HepG2 (cell line): ENCODE data around the gene TFDP1. TPM values are rescaled to one million over a fixed set of nuclear protein-coding genes. Genes with fewer than 3 reads are reported as not detected.

Source experiments
- ATAC-seq: fragments of 200-7000 bp; cut with Tn5 transposase; 3 replicates; pipeline ENCODE4 v1.9.1; 2020; ENCODE audit warnings: mild to moderate bottlenecking, moderate library complexity
- BruUV-seq: library from RNA; stranded (reverse); fragments of 400-500 nt; replicated peaks from 2 replicates; lab custom pipeline; 2021; lab: Mats Ljungman, UMichigan
- CTCF ChIA-PET: fragments of 300-600 bp; formaldehyde crosslinking; extraction: SDS; loops from one replicate; lab custom pipeline; 2021; ENCODE audit warnings: low total read pairs, inconsistent platforms, low intra/inter-chr PET ratio; lab: Yijun Ruan, JAX
- POLR2A ChIA-PET: fragments of 350-600 bp; sonication (Branson Sonifier 250); formaldehyde crosslinking; loops from one replicate; lab custom pipeline; 2020; ENCODE audit warnings: antibody characterized with exemption, inconsistent platforms; lab: Yijun Ruan, JAX
- DNase-seq: peaks from one replicate; pipeline ENCODE4 v3.0.0-alpha.2; 2015; ENCODE audit warnings: low spot score
- FAIRE-seq: peaks from 3 replicates; lab custom pipeline; 2011; peaks lifted over from hg19 to GRCh38; lab: Jason Lieb, UNC
- H2AFZ ChIP-seq: one replicate; pipeline ENCODE4 v1.6.1; 2011; ENCODE audit warnings: low read length, inconsistent platforms
- H3K27ac ChIP-seq: fragments of 300-600 bp; 3 replicates; pipeline ENCODE4 v1.8.0; 2011; ENCODE audit warnings: mixed run types, mild to moderate bottlenecking, mixed read lengths, low read length, inconsistent platforms; ENCODE audit not compliant: insufficient read depth; ENCODE audit errors: extremely low read length
- H3K27me3 ChIP-seq, 2 experiments: fragments of 200-600 bp in 1 of 2; 2 replicates in 1 of 2; 3 replicates in 1 of 2; pipeline versions ENCODE4 v1.6.0 to v1.8.0; 2011; ENCODE audit warnings: low read length in 2 of 2, mild to moderate bottlenecking in 2 of 2, moderate library complexity in 2 of 2, inconsistent platforms in 1 of 2; ENCODE audit not compliant: insufficient read depth in 2 of 2, control insufficient read depth in 1 of 2
- H3K36me3 ChIP-seq, 2 experiments: fragments of 200-600 bp in 1 of 2; replicated peaks in 1 of 2; 2 replicates in 1 of 2; 3 replicates in 1 of 2; pipeline versions ENCODE4 v1.5.1 to v1.8.0; 2011; ENCODE audit warnings: low read length in 2 of 2, inconsistent platforms in 1 of 2; ENCODE audit not compliant: insufficient read depth in 2 of 2, control insufficient read depth in 1 of 2
- H3K4me1 ChIP-seq: 2 replicates; pipeline ENCODE4 v1.5.1; 2012; ENCODE audit warnings: low read length, inconsistent platforms; ENCODE audit not compliant: insufficient read depth
- H3K4me2 ChIP-seq: 2 replicates; pipeline ENCODE4 v1.6.0; 2011; ENCODE audit warnings: low read depth, low read length, inconsistent platforms
- H3K4me3 ChIP-seq, 3 experiments: fragments of 200-600 bp in 1 of 3; sonication (generic), shearing (Covaris generic) in 1 of 3; replicated peaks in 1 of 3; 2 replicates each; pipeline ENCODE4 v1.5.1; 2011 to 2016; ENCODE audit warnings: low read length in 3 of 3, inconsistent platforms in 2 of 3, low read depth in 2 of 3, mild to moderate bottlenecking in 2 of 3, control low read depth in 1 of 3, mixed read lengths in 1 of 3; ENCODE audit not compliant: insufficient read depth in 1 of 3
- H3K79me2 ChIP-seq: one replicate; pipeline ENCODE4 v1.6.1; 2011; ENCODE audit warnings: low read length, inconsistent platforms; ENCODE audit not compliant: insufficient read depth
- H3K9ac ChIP-seq: 2 replicates; pipeline ENCODE4 v1.6.0; 2011; ENCODE audit warnings: mild to moderate bottlenecking, low read depth, low read length, inconsistent platforms; ENCODE audit not compliant: insufficient read depth
- H3K9me3 ChIP-seq: 2 replicates; pipeline ENCODE4 v1.5.1; 2012; ENCODE audit warnings: mild to moderate bottlenecking, low read length
- H4K20me1 ChIP-seq: 2 replicates; pipeline ENCODE4 v1.6.0; 2011; ENCODE audit warnings: inconsistent platforms, mild to moderate bottlenecking, low read length, moderate library complexity; ENCODE audit not compliant: insufficient read depth
- HMG20A ChIP-seq: IDR thresholded peaks from 2 replicates; pipeline ENCODE4 v1.6.1; 2016; ENCODE audit warnings: borderline replicate concordance
- KAT2B ChIP-seq: fragments of 150-350 bp; IDR thresholded peaks from 2 replicates; pipeline ENCODE4 v1.6.1; 2014; ENCODE audit warnings: low read depth, low read length, borderline replicate concordance
- RFXAP ChIP-seq: sonication (generic); formaldehyde crosslinking; IDR thresholded peaks from 2 replicates; pipeline ENCODE4 v1.4.0; 2020; ENCODE audit warnings: missing genetic modification reagents, borderline replicate concordance
- SP5 ChIP-seq: IDR thresholded peaks from 2 replicates; pipeline ENCODE4 v1.6.1; 2016; ENCODE audit warnings: low read depth, borderline replicate concordance
- TBL1XR1 ChIP-seq: fragments of 150-350 bp; IDR thresholded peaks from 2 replicates; pipeline ENCODE4 v1.6.1; 2014; ENCODE audit warnings: borderline replicate concordance, low read length; ENCODE audit not compliant: partially characterized antibody
- TBX2 ChIP-seq: sonication (generic); formaldehyde crosslinking; IDR thresholded peaks from 2 replicates; pipeline ENCODE4 v1.5.0; 2020; ENCODE audit warnings: missing genetic modification reagents, mild to moderate bottlenecking, borderline replicate concordance
- TBX3 ChIP-seq: fragments of 450-650 bp; IDR thresholded peaks from 2 replicates; pipeline ENCODE4 v1.6.1; 2017; ENCODE audit warnings: antibody characterized with exemption, mild to moderate bottlenecking, inconsistent platforms, borderline replicate concordance
- ZBTB7B ChIP-seq: sonication (generic); formaldehyde crosslinking; IDR thresholded peaks from 2 replicates; pipeline ENCODE4 v1.4.0; 2020; ENCODE audit warnings: missing genetic modification reagents
- ZNF256 ChIP-seq: sonication (generic); formaldehyde crosslinking; conservative IDR thresholded peaks from 2 replicates; pipeline ENCODE4 v1.4.0; 2020; ENCODE audit warnings: missing genetic modification reagents
- ZNF274 ChIP-seq: sonication (generic); formaldehyde crosslinking; IDR thresholded peaks from 2 replicates; pipeline ENCODE4 v1.5.1; 2020; ENCODE audit warnings: mild to moderate bottlenecking, missing genetic modification reagents
- ZNF3 ChIP-seq: IDR thresholded peaks from 2 replicates; pipeline ENCODE4 v1.7.0; 2017; ENCODE audit warnings: inconsistent platforms
- ZNF850 ChIP-seq: sonication (generic); formaldehyde crosslinking; conservative IDR thresholded peaks from 2 replicates; pipeline ENCODE4 v1.9.0; 2021; ENCODE audit warnings: mild to moderate bottlenecking, missing genetic modification reagents
- WGBS: methylation state at CpG from one replicate; pipeline ENCODE4 v1.1.6; 2017; ENCODE audit warnings: low lambda C conversion rate; 5-methylcytosine and 5-hydroxymethylcytosine counted together
- in situ Hi-C: cut with HindIII; loops from 2 replicates; pipeline ENCODE4 v1.10.0; 2017; ENCODE audit warnings: low pct_unique_long_range_greater_than_20kb; ENCODE audit not compliant: extremely low pct_ligation_motif_present
- intact Hi-C: fragments of 100-400 bp; cut with micrococcal nuclease; formaldehyde crosslinking; loops from one replicate; pipeline ENCODE4 v1.10.0; 2022; ENCODE audit not compliant: unreplicated experiment
- polyA plus RNA-seq, 8 experiments: library from polyadenylated mRNA; depleted of rRNA in 3 of 8; stranded (reverse) in 7 of 8; unstranded in 1 of 8; fragments of >200 nt; fragmentation: Illumina TruSeq in 4 of 8; extraction: Trizol in 4 of 8; gene quantifications; 2 replicates each; pipeline versions ENCODE4 v1.2.1 to v1.2.3, GENCODE V29; 2011 to 2016; ENCODE audit warnings: low read depth in 4 of 8, missing spikeins in 1 of 8, mixed read lengths in 1 of 8; ENCODE audit not compliant: insufficient read depth in 1 of 8
- total RNA-seq, 5 experiments: library from RNA; depleted of rRNA; stranded (reverse); fragments of >200 nt; fragmentation: Illumina TruSeq; extraction: Trizol; gene quantifications; 2 replicates each; pipeline ENCODE4 v1.2.3, GENCODE V29; 2016; ENCODE audit warnings: low read depth in 1 of 5
- TF ChIP-seq, protein P1 (sequence below): sonication (generic); formaldehyde crosslinking; IDR thresholded peaks from 2 replicates; pipeline ENCODE4 v1.8.1; 2023; ENCODE audit warnings: mild to moderate bottlenecking, missing genetic modification reagents, borderline replicate concordance
- TF ChIP-seq, protein P2 (sequence below): sonication (generic); formaldehyde crosslinking; IDR thresholded peaks from 2 replicates; pipeline ENCODE4 v1.5.1; 2020; ENCODE audit warnings: mild to moderate bottlenecking, moderate library complexity, missing genetic modification reagents

TFDP1 gene
- total and polyA plus RNA-seq, 2 of the 13 experiments (the other 11 are each of a cell fraction or from before 2014, with no cell fraction given): 38.0 to 84.2 TPM

DNA sequence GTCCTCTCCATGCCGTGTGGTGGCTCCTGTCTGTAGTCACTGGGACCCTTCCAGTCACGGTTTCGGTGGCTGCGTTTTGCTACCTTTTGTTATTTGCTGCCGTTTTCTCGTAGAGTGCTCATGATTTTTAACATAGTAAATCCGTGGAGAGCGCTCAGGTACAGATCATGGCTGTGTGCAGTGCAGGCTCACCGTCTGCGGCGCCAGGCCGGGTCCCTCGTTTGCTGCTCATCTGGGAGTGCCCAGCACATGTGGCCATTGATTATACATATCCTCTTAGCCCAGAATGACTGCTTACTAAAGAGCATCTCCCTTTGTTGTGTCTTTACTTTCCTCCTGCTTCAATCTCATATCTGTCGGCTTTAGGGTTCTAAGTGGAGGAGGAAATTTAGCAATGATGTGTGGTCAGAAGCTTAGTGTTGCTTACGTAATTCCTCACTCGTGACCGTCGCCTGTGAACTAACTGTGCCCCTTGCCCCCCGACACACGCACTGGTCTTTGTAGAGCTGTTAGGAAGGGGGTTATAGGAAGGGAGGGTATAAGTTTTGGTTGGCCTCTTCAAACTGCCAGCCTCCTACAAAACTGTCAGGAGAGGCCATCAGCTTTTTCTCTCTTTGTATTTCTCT lies 31.8 kb downstream of the TFDP1 start:
- Histone ChIP-seq H3K27me3 (no peaks in the 10 kb centered on the region), H4K20me1 (peaks cover 7% of the 10 kb centered on the region), H3K79me2 (peaks cover 49% of the 10 kb centered on the region), H3K4me1 (peaks cover 16% of the 10 kb centered on the region), H3K27ac (no peak overlapping the region), H2AFZ (no peak overlapping the region), H3K9me3 (no peaks in the 10 kb centered on the region), H3K4me2 (no peak overlapping the region), H3K9ac (no peak overlapping the region)
- WGBS: 87% methylated on average over 20 of the region's 20 CpGs
- intact Hi-C loops (no loop called here), in situ Hi-C loops (no loop called here)
- ATAC-seq (no peak), FAIRE-seq (no peak)
- POLR2A ChIA-PET: no interaction called here
- BruUV-seq: no TSS peak
- CTCF ChIA-PET: no interaction called here
- no peak for TF ChIP-seq TBX2 (CRISPR knock-in tag)
- TF ChIP-seq ZNF256 (CRISPR knock-in tag): no peak
- no peak for TF ChIP-seq SP5 (CRISPR knock-in tag)
- TF ChIP-seq ZNF3 (CRISPR knock-in tag): no peak
- no peak for TF ChIP-seq ZBTB7B (CRISPR knock-in tag)
- no peak for TF ChIP-seq ZNF274 (CRISPR knock-in tag)
- no peak for TF ChIP-seq KAT2B
- TF ChIP-seq, all 625 proteins: peak for 0
- Histone ChIP-seq H3K36me3 (peaks cover 8 to 47% of the 10 kb centered on the region in 2 experiments), H3K4me3 (no peak overlapping the region)
- no peak for DNase-seq

DNA sequence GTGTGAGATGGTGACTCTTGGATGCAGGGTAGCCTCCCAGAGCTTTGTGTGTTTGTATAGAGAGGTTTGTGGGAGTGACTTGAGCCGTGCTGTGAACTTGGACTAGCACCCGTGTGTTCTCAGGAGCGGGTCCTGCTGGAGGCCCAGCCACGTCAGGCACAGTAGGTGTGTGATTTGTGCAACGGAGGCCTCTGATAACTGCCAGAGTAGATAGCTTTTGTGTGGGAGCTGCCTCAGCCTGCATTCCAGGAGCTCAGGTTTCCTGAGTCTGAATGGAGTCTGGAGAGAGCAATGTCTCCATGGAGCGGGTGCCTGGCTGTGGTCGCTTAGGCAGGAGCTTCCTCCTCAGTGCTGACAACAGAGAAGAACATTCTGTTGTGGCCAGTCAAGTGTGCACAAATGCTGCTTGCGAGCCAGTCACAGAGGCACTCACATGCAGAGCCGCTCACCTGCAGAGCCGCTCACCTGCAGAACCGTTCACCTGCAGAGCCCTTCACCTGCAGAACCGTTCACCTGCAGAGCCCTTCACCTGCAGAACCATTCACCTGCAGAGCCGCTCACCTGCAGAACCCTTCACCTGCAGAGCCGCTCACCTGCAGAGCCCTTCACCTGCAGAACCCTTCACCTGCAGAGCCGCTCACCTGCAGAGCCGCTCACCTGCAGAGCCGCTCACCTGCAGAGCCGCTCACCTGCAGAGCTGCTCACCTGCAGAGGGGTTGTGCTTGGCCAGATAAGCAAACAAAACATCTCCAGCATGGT lies 32.6 kb downstream of the TFDP1 start:
- no TSS peak for BruUV-seq
- TF ChIP-seq, protein P1, sequence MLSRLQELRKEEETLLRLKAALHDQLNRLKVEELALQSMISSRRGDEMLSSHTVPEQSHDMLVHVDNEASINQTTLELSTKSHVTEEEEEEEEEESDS (CRISPR knock-in tag): no peak
- TF ChIP-seq, protein P2, sequence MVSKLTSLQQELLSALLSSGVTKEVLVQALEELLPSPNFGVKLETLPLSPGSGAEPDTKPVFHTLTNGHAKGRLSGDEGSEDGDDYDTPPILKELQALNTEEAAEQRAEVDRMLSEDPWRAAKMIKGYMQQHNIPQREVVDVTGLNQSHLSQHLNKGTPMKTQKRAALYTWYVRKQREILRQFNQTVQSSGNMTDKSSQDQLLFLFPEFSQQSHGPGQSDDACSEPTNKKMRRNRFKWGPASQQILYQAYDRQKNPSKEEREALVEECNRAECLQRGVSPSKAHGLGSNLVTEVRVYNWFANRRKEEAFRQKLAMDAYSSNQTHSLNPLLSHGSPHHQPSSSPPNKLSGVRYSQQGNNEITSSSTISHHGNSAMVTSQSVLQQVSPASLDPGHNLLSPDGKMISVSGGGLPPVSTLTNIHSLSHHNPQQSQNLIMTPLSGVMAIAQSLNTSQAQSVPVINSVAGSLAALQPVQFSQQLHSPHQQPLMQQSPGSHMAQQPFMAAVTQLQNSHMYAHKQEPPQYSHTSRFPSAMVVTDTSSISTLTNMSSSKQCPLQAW (CRISPR knock-in tag): no peak
- no peak for TF ChIP-seq TBL1XR1
- no peak for TF ChIP-seq ZNF850 (CRISPR knock-in tag)
- no peak for TF ChIP-seq RFXAP (CRISPR knock-in tag)
- no peak for TF ChIP-seq TBX3
- no peak for TF ChIP-seq HMG20A (CRISPR knock-in tag)

More for the DNA sequence above, 32.6 kb downstream of the TFDP1 start:
- no peak overlapping the region for H3K4me2 ChIP-seq
- H4K20me1 ChIP-seq: peaks cover 4% of the 10 kb centered on the region
- 89% methylated on average over 11 of the region's 18 CpGs for WGBS
- ATAC-seq: peak; percentile 30
- peaks cover 16% of the 10 kb centered on the region for H3K4me1 ChIP-seq
- POLR2A ChIA-PET: no interaction called here
- in situ Hi-C loops: no loop called here
- CTCF ChIA-PET: no interaction called here
- no peak overlapping the region for H3K9ac ChIP-seq
- no peak overlapping the region for H3K4me3 ChIP-seq
- no peak overlapping the region for H2AFZ ChIP-seq
- intact Hi-C loops: no loop called here
- no peak for DNase-seq
- H3K27me3 ChIP-seq: no peaks in the 10 kb centered on the region
- no peaks in the 10 kb centered on the region for H3K9me3 ChIP-seq
- peaks cover 42% of the 10 kb centered on the region for H3K79me2 ChIP-seq
- H3K36me3 ChIP-seq: peaks cover 8 to 41% of the 10 kb centered on the region in 2 experiments
- H3K27ac ChIP-seq: no peak overlapping the region
- no peak for FAIRE-seq
